ENCODE data around the gene AGPAT1.

DNA sequence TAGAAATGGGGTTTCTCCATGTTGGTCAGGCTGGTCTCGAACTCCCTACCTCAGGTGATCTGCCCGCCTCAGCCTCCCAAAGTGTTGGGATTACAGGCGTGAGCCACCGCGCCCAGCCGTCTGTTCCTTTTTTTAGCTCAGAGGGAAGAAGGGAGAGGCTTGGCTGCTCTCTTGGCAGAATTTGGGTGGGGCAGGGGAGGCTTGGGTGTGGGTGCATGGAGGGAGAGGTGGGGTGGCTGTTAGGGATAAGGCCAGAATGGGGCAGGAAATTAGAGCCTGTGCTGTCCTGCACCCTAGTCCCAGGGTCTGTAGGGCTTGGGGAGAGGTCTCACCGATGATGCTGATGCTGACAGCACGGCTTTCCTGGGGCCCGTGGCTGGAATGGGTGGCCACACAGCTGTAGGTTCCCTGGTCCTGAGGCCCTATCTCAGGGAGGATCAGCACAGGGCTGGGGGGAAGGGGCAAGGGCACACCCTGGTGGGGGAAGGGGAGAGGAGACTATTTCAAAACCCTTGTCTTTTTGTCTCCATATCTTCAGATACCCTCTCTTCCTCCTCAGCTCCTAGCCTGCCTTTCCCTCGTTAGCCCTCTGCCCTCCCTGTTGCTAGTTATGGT is 6.1 kb upstream of the AGPAT1 start:
- TF ChIP-seq EGR1 (IDR thresholded peaks at IDR 0.05; ENCODE audit: low read depth): no peak
- no peak for TF ChIP-seq CEBPB (IDR thresholded peaks at IDR 0.05; ENCODE audit: low read depth)
- no peak for TF ChIP-seq POLR2A (IDR thresholded peaks at IDR 0.05; ENCODE audit: borderline replicate concordance, extremely low read depth, insufficient read depth, insufficient read length)
- TF ChIP-seq SP1 (IDR thresholded peaks at IDR 0.05; ENCODE audit: low read depth): no peak

All from HCT116 (cell line).